RWPE1 (cell line): Measurements from ENCODE around the gene ORC5.
"Not testable (repeated sequence)": the region's sequence is repeated elsewhere in the genome, so short reads cannot be mapped to it uniquely, and the experiment has no call there.

Experiments
- CTCF ChIA-PET: fragments of 350-600 bp; sonication (Branson Sonifier 250); formaldehyde crosslinking; extraction: SDS; loops from one replicate; lab custom pipeline; 2021; lab: Yijun Ruan, JAX
- POLR2A ChIA-PET: fragments of 400-600 bp; formaldehyde crosslinking; extraction: SDS; loops from one replicate; lab custom pipeline; 2020; ENCODE audit warnings: antibody characterized with exemption; ENCODE audit not compliant: low non-redundant PET; lab: Yijun Ruan, JAX
- DNase-seq: peaks from one replicate; pipeline ENCODE4 v3.0.0; 2012; ENCODE audit warnings: low spot score
- H3K27ac ChIP-seq: fragments of 450-650 bp; 2 replicates; pipeline ENCODE4 v1.5.1; 2017
- TF ChIP-seq, protein P1 (sequence below): fragments of 450-650 bp; conservative IDR thresholded peaks from 2 replicates; pipeline ENCODE4 v1.5.1; 2017; ENCODE audit warnings: low read depth, mild to moderate bottlenecking

Gene ORC5

DNA sequence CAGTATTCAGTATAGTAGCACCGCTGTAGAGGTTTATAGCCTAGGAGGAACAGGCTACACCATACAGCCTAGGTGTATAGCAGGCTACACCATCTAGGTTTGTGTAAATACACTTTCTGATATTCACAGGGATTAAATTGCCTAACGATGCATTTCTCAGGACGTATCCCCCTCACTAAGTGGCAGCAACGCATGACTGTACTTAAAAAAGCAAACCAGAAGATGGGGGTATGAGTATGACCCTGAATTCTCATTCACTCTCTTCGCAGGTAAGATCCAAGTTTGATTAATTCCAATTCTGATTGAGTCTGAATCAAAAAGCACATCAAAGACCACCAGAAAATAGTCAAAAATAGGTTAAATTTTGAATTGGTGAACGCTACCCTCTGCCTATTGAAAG is 972 bp downstream of the ORC5 start:
- no peak overlapping the region for H3K27ac ChIP-seq
- DNase-seq: peak; percentile 2
- ChIA-PET CTCF (no interaction called here), POLR2A (no interaction called here)
- TF ChIP-seq, protein P1, sequence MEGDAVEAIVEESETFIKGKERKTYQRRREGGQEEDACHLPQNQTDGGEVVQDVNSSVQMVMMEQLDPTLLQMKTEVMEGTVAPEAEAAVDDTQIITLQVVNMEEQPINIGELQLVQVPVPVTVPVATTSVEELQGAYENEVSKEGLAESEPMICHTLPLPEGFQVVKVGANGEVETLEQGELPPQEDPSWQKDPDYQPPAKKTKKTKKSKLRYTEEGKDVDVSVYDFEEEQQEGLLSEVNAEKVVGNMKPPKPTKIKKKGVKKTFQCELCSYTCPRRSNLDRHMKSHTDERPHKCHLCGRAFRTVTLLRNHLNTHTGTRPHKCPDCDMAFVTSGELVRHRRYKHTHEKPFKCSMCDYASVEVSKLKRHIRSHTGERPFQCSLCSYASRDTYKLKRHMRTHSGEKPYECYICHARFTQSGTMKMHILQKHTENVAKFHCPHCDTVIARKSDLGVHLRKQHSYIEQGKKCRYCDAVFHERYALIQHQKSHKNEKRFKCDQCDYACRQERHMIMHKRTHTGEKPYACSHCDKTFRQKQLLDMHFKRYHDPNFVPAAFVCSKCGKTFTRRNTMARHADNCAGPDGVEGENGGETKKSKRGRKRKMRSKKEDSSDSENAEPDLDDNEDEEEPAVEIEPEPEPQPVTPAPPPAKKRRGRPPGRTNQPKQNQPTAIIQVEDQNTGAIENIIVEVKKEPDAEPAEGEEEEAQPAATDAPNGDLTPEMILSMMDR: no peak

DNA sequence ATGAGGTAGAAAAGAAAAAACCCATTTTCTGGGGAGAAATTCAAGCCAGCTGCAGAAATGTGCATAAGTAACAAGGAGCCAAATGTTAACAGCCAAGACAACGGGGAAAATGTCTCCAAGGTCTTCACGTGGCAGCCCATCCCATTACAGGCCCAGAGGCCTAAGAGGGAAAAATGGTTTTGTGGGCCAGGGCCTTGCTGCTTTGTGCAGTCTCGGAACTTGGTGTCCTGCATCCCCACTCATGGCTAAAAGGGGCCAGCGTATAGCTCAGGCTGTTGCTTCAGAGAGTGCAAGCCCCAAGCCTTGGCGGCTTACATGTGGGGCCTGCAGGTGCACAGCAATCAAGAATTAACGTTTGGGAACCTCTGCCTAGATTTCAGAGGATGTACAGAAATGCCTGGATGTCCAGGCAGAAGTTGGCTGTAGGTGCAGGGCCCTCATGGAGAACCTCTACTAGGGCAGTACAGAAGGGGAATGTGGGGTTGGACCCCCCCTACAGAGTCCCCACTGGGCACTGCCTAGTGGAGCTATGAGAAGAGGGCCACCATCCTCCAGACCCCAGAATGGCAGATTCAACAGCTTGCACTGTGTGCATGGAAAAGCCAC is 9.0 kb downstream of the ORC5 start:
- no peak for DNase-seq
- no peak overlapping the region for H3K27ac ChIP-seq
- ChIA-PET POLR2A (no interaction called here), CTCF (no interaction called here)
- TF ChIP-seq, protein P1: no peak

DNA sequence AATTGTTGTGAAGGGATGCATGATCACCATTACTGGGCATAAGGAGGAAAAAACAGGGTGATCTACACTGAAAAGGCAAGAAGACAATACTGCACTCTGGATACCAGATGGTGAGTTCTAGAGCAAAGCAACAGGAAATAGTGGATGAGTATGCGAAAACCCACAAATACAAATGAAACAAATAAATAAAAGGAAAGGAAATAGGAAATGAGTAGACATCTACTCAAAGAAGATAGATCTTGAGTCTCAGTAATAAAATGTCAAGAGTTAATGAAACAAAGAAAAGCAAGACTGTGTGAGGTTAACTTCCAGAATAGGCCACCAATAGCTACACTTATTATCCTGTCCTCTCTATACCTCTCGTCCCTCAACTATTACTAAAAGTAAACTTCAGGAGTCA is 11.7 kb downstream of the ORC5 start:
- CTCF ChIA-PET: no interaction called here

DNA sequence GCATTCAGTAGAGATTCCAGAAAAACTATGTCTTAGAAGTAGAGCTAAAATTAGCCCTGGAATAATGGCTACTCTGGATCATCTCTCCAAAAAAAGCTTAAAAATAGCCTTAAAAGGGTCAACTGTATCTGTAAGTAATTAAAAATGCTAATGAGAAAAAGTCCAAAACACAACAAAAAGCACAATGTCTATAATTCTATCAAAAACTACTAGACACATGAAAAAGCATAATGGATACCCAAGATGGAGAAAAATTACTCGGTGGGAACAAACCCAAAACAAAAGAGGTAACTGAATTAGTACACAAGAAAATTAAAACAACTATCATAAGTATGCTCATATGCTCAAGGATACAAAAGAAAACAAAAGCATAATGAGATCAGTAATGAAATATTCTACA is 15.4 kb downstream of the ORC5 start:
- TF ChIP-seq, protein P1: no peak
- H3K27ac ChIP-seq: no peak overlapping the region
- ChIA-PET POLR2A (no interaction called here), CTCF (interaction anchor here (0.9 kb wide), 1 partner anchor 10 kb away, joined by 3 read pairs; no protein-coding TSS in a partner anchor)
- DNase-seq: no peak

More for the DNA sequence above, 11.7 kb downstream of the ORC5 start:
- DNase-seq: no peak
- POLR2A ChIA-PET: no interaction called here
- TF ChIP-seq, protein P1: no peak
- H3K27ac ChIP-seq: no peak overlapping the region

DNA sequence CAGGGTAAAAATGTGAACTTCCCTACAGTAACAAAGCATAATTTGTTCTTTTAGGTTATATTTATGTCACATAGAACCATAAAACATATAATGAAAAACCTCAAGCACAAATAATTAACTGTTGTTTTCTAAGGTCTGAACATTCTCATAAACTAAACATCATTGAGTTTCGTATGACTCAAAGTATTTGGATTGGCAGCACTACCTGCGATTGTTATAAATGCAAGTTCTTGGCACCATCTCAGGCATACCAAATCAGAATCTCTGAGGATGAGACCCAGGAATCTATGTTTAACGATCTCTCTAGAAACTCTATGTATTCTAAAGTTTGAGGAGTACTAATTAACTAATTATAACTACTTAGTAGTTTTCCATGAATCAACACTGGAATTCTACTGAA is 22.5 kb downstream of the ORC5 start:
- CTCF ChIA-PET: interaction anchor here (0.9 kb wide), 1 partner anchor 717 kb away, joined by 4 read pairs; no protein-coding TSS in a partner anchor
- DNase-seq: no peak
- no peak overlapping the region for H3K27ac ChIP-seq
- POLR2A ChIA-PET: no interaction called here
- TF ChIP-seq, protein P1: no peak

DNA sequence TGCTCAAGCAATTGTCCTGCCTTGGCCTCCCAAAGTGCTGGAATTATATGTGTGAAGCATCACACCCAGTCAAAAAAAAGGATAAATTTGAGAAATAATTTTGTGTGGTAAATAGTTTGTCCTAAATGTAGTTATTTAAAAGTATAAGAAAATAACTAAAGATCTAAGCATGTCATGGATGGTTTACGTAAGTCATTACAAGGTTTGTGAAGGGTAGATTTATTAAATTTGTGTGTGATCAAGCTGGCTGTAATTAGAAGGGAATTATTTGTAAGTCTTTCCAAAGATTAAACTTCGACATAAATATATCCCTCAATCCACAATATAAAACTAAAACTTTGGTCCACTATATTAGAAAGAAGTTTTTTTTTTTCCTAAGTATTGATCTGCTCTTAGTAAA is 28.6 kb downstream of the ORC5 start:
- no peak overlapping the region for H3K27ac ChIP-seq
- TF ChIP-seq, protein P1: no peak
- CTCF ChIA-PET: no interaction called here
- DNase-seq: no peak
- POLR2A ChIA-PET: no interaction called here

DNA sequence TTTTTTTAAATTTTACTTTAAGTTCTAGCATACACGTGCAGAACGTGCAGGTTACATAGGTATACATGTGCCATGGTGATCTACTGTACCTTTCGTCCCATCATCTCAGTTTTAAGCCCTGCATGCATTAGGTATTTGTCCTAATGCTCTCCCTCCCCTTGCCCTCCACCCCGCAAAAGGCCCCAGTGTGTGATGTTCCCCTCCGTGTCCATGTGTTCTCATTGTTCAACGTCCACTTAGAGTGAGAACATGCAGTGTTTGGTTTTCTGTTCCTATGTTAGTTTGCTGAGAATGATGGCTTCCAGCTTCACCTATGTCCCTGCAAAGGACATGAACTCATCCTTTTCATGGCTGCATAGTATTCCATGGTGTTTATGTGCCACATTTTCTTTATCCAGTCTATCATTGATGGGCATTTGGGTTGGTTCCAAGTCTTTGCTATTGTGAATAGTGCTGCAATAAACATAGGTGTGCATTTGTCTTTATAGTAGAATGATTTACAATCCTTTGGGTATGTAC is 30.2 kb downstream of the ORC5 start:
- DNase-seq, CTCF ChIA-PET, H3K27ac ChIP-seq, POLR2A ChIA-PET: not testable (repeated sequence)
